Femur (tissue), 1 donor: ENCODE results near the gene MAP1LC3B.
"Not testable (repeated sequence)": the region's sequence is repeated elsewhere in the genome, so short reads cannot be mapped to it uniquely, and the experiment has no call there.

Experiments
- DNase-seq: peaks from one replicate; pipeline ENCODE4 v3.0.0-alpha.2; 2017

MAP1LC3B gene

GRCh38 chr16:87361916-87362619 is 30.1 kb upstream of the MAP1LC3B start:
- no peak for DNase-seq

- not testable (repeated sequence) for DNase-seq
Measured at GRCh38 chr16:87362828-87363559, 29.1 kb upstream of the MAP1LC3B start.

- no peak for DNase-seq
Measured at GRCh38 chr16:87363771-87364455, 28.2 kb upstream of the MAP1LC3B start.

- DNase-seq, result no peak
Measured at GRCh38 chr16:87365021-87365713, 27.0 kb upstream of the MAP1LC3B start.

GRCh38 chr16:87366288-87366687 is 25.8 kb upstream of the MAP1LC3B start:
- no peak for DNase-seq

- DNase-seq, result no peak
Measured at GRCh38 chr16:87366930-87367329, 25.2 kb upstream of the MAP1LC3B start.

- no peak for DNase-seq
Measured at GRCh38 chr16:87367529-87367928, 24.6 kb upstream of the MAP1LC3B start.

GRCh38 chr16:87368029-87368770 is 23.9 kb upstream of the MAP1LC3B start:
- DNase-seq, result no peak

- no peak for DNase-seq
Measured at GRCh38 chr16:87369117-87369765, 22.9 kb upstream of the MAP1LC3B start.

- no peak for DNase-seq
Measured at GRCh38 chr16:87369796-87370719, 22.1 kb upstream of the MAP1LC3B start.

- DNase-seq, result no peak
Measured at GRCh38 chr16:87371261-87371866, 20.8 kb upstream of the MAP1LC3B start.

- no peak for DNase-seq
Measured at GRCh38 chr16:87372305-87372704, 19.8 kb upstream of the MAP1LC3B start.

GRCh38 chr16:87374313-87374712 is 17.8 kb upstream of the MAP1LC3B start:
- DNase-seq, result no peak

GRCh38 chr16:87375426-87376135 is 16.6 kb upstream of the MAP1LC3B start:
- no peak for DNase-seq

- no peak for DNase-seq
Measured at GRCh38 chr16:87376660-87377059, 15.5 kb upstream of the MAP1LC3B start.

- not testable (repeated sequence) for DNase-seq
Measured at GRCh38 chr16:87379312-87379752, 12.8 kb upstream of the MAP1LC3B start.

- DNase-seq, result no peak
Measured at GRCh38 chr16:87380403-87380802, 11.7 kb upstream of the MAP1LC3B start.

- DNase-seq, result no peak
Measured at GRCh38 chr16:87380881-87381280, 11.3 kb upstream of the MAP1LC3B start.

- DNase-seq, result no peak
Measured at GRCh38 chr16:87382023-87382785, 9.9 kb upstream of the MAP1LC3B start.
